HT1080 (cell line): ENCODE measurements around the gene ANGEL1. TPM values are rescaled to one million over a fixed set of nuclear protein-coding genes. Genes with fewer than 3 reads are reported as not detected.

Experiments used
- total RNA-seq: library from RNA; depleted of rRNA; stranded (reverse); fragments of >200 nt; shearing (Covaris generic); gene quantifications from 2 replicates; pipeline ENCODE4 v1.2.3, GENCODE V29; 2014; rRNA removed

The ANGEL1 gene
- total RNA-seq, 1 experiment from 2014 or later: 3.5 TPM

Other genes starting within 250 kb of the ANGEL1 start
- gene VASH1, start 51.4 kb downstream of the ANGEL1 start, total RNA-seq: 0.30 and 0.55 TPM in 2 replicates
- not detected in 2 replicates for gene LRRC74A, start 13.5 kb upstream of the ANGEL1 start, total RNA-seq
- 22.0 and 27.6 TPM in 2 replicates for gene IRF2BPL, start 215.8 kb upstream of the ANGEL1 start, total RNA-seq